GM18907 (cell line): ENCODE data around the gene WASHC3.

ENCODE experiments used
- ATAC-seq: cut with Tn5 transposase; IDR thresholded peaks from one replicate; pipeline ENCODE4 v1.9.1; 2021; ENCODE audit warnings: mild to moderate bottlenecking, moderate library complexity; ENCODE audit not compliant: unreplicated experiment

Gene WASHC3

GRCh38 chr12:101982307-101982706, 79.5 kb downstream of the WASHC3 start:
- ATAC-seq: no peak

DNA sequence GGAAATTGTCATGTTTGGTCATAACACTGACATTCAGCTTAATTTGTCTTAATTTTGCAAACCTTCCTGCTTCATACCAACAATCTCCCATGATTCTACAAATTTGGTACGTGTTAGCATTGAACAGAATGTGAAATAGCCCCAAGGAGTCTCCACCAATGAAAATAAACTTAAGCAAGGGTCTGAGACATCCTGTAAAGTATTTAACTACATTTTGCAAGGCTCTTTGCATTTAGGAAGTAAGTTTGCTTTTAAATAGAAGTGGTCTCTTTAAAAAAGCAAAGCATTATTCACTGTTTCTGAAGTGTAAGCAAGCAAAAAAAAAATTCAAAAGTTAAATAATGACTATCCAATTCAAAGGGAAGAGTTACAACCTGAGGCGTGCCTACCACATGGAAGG, 79.9 kb downstream of the WASHC3 start:
- ATAC-seq: no peak

DNA sequence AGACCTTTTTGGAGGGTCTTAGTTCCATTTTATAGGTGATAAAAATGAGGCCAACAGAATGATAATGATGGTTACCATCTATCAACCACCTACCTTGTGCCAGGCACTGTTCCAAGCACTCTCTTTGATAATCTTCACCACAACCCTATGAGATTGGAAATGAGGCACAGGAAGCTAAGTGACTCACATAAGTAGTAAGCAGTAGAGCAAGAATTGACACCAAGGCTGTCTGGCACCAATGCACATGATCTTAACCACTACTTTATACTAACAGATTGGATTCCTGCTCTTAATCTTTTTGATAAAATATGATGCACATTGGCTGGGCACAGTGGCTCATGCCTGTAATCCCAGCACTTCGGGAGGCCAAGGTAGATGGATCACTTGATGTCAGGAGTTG, 93.0 kb downstream of the WASHC3 start:
- ATAC-seq: no peak

GRCh38 chr12:101967506-101967905, 94.3 kb downstream of the WASHC3 start:
- no peak for ATAC-seq

DNA sequence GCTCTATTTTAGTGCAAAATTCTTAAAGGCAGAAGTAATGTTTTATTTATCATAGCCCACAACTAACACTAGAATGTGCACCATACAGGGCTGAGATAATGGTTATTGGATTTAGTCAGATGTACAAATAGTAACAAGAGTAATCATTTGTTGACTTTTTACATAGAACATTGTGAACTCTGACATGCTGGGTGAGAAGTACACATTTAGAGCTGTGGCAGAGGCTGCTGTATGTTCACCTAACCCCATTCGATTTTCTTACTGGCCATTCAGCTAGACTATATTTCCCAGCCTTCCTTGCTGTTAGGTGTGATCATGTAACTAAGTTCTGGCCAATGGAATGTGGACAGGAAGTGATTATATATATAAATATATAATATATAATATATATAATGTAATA, 95.3 kb downstream of the WASHC3 start:
- ATAC-seq: no peak

DNA sequence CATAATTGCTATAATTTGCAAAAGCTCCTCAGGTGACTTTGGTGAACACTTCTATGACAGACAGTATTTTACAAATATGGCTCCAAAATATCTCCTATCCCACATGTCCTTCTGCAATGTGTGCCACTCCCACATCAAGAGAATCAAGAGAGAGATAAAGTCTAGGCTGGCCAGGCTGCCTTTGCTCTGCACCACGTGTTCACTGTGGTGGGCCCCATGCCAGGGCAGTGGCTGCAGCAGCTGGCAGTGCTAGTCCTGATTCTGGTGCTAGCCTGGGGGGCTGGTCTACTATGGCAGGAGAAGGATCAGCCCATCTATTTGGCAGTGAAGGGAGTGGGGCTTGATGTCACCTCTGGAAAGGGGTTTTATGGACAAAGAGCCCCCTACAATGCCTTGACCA, 98.1 kb downstream of the WASHC3 start:
- no peak for ATAC-seq
